Testis (tissue), 3 donors: ENCODE results near the gene ARID5A. TPM values are rescaled to one million over a fixed set of nuclear protein-coding genes. Genes with fewer than 3 reads are reported as not detected.

Experiments
- DNase-seq: peaks from one replicate; pipeline ENCODE4 v3.0.0-alpha.2; 2019
- H3K27ac ChIP-seq, 2 donors: fragments of 200-600 bp; sonication (generic); one replicate each; pipeline ENCODE4 v1.5.1; 2019
- H3K27me3 ChIP-seq: fragments of 200-600 bp; sonication (generic); one replicate; pipeline ENCODE4 v1.5.1; 2019
- H3K36me3 ChIP-seq: fragments of 200-600 bp; sonication (generic); one replicate; pipeline ENCODE4 v1.5.1; 2017; ENCODE audit warnings: low read depth; ENCODE audit errors: missing control alignments
- H3K4me1 ChIP-seq: fragments of 200-600 bp; sonication (generic); one replicate; pipeline ENCODE4 v1.5.1; 2019
- H3K4me3 ChIP-seq, 2 donors: fragments of 200-600 bp; sonication (generic); one replicate each; pipeline ENCODE4 v1.5.1; 2017 to 2019
- H3K9me3 ChIP-seq: fragments of 200-600 bp; sonication (generic); one replicate; pipeline ENCODE4 v1.5.1; 2017
- POLR2A ChIP-seq: fragments of 450-650 bp; IDR thresholded peaks from one replicate; pipeline ENCODE4 v1.6.1; 2017; ENCODE audit warnings: antibody characterized with exemption, mild to moderate bottlenecking, moderate library complexity
- WGBS, 2 donors: methylation state at CpG; one replicate each; pipeline ENCODE4 v1.1.5; 2018; 5-methylcytosine and 5-hydroxymethylcytosine counted together
- intact Hi-C: fragments of 100-400 bp; cut with DNase I; formaldehyde crosslinking; loops from one replicate; pipeline ENCODE4 v1.15.1; 2023; ENCODE audit warnings: low total_unique reads
- polyA plus RNA-seq: library from polyadenylated mRNA; stranded (reverse); fragments of 350-450 nt; fragmentation: Illumina TruSeq; extraction: RNeasy Lipid Tissue Mini Kit (QIAGEN cat#74804); gene quantifications from one replicate; pipeline ENCODE4 v1.2.3, GENCODE V29; 2014; ENCODE audit warnings: low read depth, low replicate concordance; ENCODE audit not compliant: insufficient read depth
- total RNA-seq, 2 donors: library from RNA; depleted of rRNA; stranded (reverse); fragments of >200 nt; gene quantifications; one replicate each; pipeline ENCODE4 v1.2.3, GENCODE V29; 2016
- TF ChIP-seq, protein P1 (sequence below), 3 experiments: fragments of 450-650 bp in 2 of 3; fragments of 200-600 bp in 1 of 3; sonication (generic) in 1 of 3; IDR thresholded peaks; one replicate each; pipeline ENCODE4 v1.5.1; 2016 to 2019; ENCODE audit warnings: antibody characterized with exemption in 3 of 3, mild to moderate bottlenecking in 2 of 3, moderate library complexity in 1 of 3

The ARID5A gene
- total and polyA plus RNA-seq, 3 donors from 2014 or later, result 20.1 to 33.7 (median 31.7) TPM

GRCh38 chr2:96546321-96546720, 9.8 kb downstream of the ARID5A start:
- H3K27ac ChIP-seq, result no peak overlapping the region
- intact Hi-C loops, result no loop called here
- H3K9me3 ChIP-seq, result no peaks in the 10 kb centered on the region
- WGBS, 2 donors, result 91 to 94% methylated on average over 3 to 5 of the region's 5 CpGs
- DNase-seq, result no peak
- TF ChIP-seq, protein P1, sequence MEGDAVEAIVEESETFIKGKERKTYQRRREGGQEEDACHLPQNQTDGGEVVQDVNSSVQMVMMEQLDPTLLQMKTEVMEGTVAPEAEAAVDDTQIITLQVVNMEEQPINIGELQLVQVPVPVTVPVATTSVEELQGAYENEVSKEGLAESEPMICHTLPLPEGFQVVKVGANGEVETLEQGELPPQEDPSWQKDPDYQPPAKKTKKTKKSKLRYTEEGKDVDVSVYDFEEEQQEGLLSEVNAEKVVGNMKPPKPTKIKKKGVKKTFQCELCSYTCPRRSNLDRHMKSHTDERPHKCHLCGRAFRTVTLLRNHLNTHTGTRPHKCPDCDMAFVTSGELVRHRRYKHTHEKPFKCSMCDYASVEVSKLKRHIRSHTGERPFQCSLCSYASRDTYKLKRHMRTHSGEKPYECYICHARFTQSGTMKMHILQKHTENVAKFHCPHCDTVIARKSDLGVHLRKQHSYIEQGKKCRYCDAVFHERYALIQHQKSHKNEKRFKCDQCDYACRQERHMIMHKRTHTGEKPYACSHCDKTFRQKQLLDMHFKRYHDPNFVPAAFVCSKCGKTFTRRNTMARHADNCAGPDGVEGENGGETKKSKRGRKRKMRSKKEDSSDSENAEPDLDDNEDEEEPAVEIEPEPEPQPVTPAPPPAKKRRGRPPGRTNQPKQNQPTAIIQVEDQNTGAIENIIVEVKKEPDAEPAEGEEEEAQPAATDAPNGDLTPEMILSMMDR (IDR thresholded peaks at IDR 0.05), result no peak
- TF ChIP-seq POLR2A, result no peak
- no peaks in the 10 kb centered on the region for H3K27me3 ChIP-seq
- H3K36me3 ChIP-seq, result no peaks in the 10 kb centered on the region
- H3K4me3 ChIP-seq, result no peak overlapping the region
- no peaks in the 10 kb centered on the region for H3K4me1 ChIP-seq

GRCh38 chr2:96546797-96547196, 10.2 kb downstream of the ARID5A start:
- no peaks in the 10 kb centered on the region for H3K9me3 ChIP-seq
- no peak overlapping the region for H3K4me3 ChIP-seq
- no peaks in the 10 kb centered on the region for H3K4me1 ChIP-seq
- intact Hi-C loops, result no loop called here
- no peak for DNase-seq
- TF ChIP-seq, protein P1 (IDR thresholded peaks at IDR 0.05), result no peak
- no peak for TF ChIP-seq POLR2A
- 73 to 87% methylated on average over 8 of the region's 8 CpGs for WGBS, 2 donors
- no peak overlapping the region for H3K27ac ChIP-seq
- H3K36me3 ChIP-seq, result no peaks in the 10 kb centered on the region
- H3K27me3 ChIP-seq, result no peaks in the 10 kb centered on the region

- Histone ChIP-seq H3K36me3 (no peaks in the 10 kb centered on the region), H3K4me3 (no peak overlapping the region), H3K27ac (no peak overlapping the region), H3K9me3 (no peaks in the 10 kb centered on the region), H3K27me3 (no peaks in the 10 kb centered on the region), H3K4me1 (no peaks in the 10 kb centered on the region)
- no peak for DNase-seq
- WGBS, 2 donors, result 90 to 95% methylated on average over 6 to 7 of the region's 7 CpGs
- TF ChIP-seq POLR2A, result no peak
- TF ChIP-seq, protein P1 (IDR thresholded peaks at IDR 0.05), result no peak
- intact Hi-C loops, result no loop called here
These were observed 10.7 kb downstream of the ARID5A start for GRCh38 chr2:96547203-96547641.

DNA sequence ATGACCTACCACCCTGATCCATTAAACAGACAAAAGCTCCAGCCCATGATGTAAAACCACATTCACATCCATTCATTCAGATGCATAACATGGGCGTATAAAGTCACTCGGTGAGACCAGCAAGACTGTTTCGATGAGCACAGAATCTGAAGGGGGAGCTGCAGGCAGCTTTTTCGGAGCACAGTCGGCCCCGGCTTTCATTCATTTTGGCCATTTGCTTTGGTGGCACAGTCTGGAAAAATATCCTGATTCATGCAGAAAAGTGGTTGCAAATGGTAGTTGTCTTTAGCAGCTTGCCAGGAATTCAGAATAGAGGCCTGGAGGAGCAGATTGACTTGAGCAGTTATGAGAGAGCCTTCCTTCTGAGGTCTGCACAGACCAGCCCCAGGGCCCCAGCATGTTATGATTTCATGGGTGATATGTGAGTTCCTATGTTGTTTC, 11.2 kb downstream of the ARID5A start:
- Histone ChIP-seq H3K4me1 (no peaks in the 10 kb centered on the region), H3K27ac (no peak overlapping the region), H3K27me3 (no peaks in the 10 kb centered on the region), H3K9me3 (no peaks in the 10 kb centered on the region), H3K36me3 (no peaks in the 10 kb centered on the region), H3K4me3 (no peak overlapping the region)
- WGBS, 2 donors, result 85 to 86% methylated on average over 6 of the region's 6 CpGs
- DNase-seq, result no peak
- no peak for TF ChIP-seq POLR2A
- TF ChIP-seq, protein P1 (IDR thresholded peaks at IDR 0.05), result no peak
- intact Hi-C loops, result no loop called here
